HG02571 (cell line): ENCODE measurements around the gene SNX27.
"Not testable (repeated sequence)": the region's sequence is repeated elsewhere in the genome, so short reads cannot be mapped to it uniquely, and the experiment has no call there.

Experiments
- ATAC-seq: cut with Tn5 transposase; IDR thresholded peaks from one replicate; pipeline ENCODE4 v1.9.1; 2021; ENCODE audit warnings: mild to moderate bottlenecking, moderate library complexity; ENCODE audit not compliant: unreplicated experiment

The SNX27 gene

GRCh38 chr1:151602550-151602949 lies 9.3 kb upstream of the SNX27 start:
- ATAC-seq: not testable (repeated sequence)

GRCh38 chr1:151604291-151604690 lies 7.6 kb upstream of the SNX27 start:
- ATAC-seq: no peak

- no peak for ATAC-seq
Measured at GRCh38 chr1:151606384-151606783, 5.5 kb upstream of the SNX27 start.

- ATAC-seq: no peak
Measured at GRCh38 chr1:151606857-151607256, 5.0 kb upstream of the SNX27 start.

- no peak for ATAC-seq
Measured at GRCh38 chr1:151610142-151610541, 1.7 kb upstream of the SNX27 start.

- no peak for ATAC-seq
Measured at GRCh38 chr1:151611288-151611790, 511 bp upstream of the SNX27 start.

GRCh38 chr1:151612501-151613281 lies 841 bp downstream of the SNX27 start:
- ATAC-seq: no peak

- ATAC-seq: no peak
Measured at GRCh38 chr1:151613282-151613780, 1.5 kb downstream of the SNX27 start.

- ATAC-seq: no peak
Measured at GRCh38 chr1:151615711-151616504, 4.1 kb downstream of the SNX27 start.

GRCh38 chr1:151616505-151616849 lies 4.6 kb downstream of the SNX27 start:
- ATAC-seq: no peak

GRCh38 chr1:151618003-151618402 lies 6.2 kb downstream of the SNX27 start:
- ATAC-seq: no peak

- ATAC-seq: no peak
Measured at GRCh38 chr1:151618470-151618869, 6.6 kb downstream of the SNX27 start.

GRCh38 chr1:151618996-151619395 lies 7.1 kb downstream of the SNX27 start:
- not testable (repeated sequence) for ATAC-seq

- no peak for ATAC-seq
Measured at GRCh38 chr1:151619489-151620093, 7.7 kb downstream of the SNX27 start.

- no peak for ATAC-seq
Measured at GRCh38 chr1:151620286-151620685, 8.4 kb downstream of the SNX27 start.

GRCh38 chr1:151621351-151621750 lies 9.5 kb downstream of the SNX27 start:
- no peak for ATAC-seq

- ATAC-seq: no peak
Measured at GRCh38 chr1:151624783-151625182, 12.9 kb downstream of the SNX27 start.

GRCh38 chr1:151626740-151627334 lies 15.0 kb downstream of the SNX27 start:
- ATAC-seq: no peak

GRCh38 chr1:151629278-151629677 lies 17.4 kb downstream of the SNX27 start:
- ATAC-seq: no peak

- ATAC-seq: no peak
Measured at GRCh38 chr1:151635479-151636072, 23.7 kb downstream of the SNX27 start.
